A204.1 (cell line): ENCODE measurements around the gene GALR3.

Experiments used
- FAIRE-seq: peaks from 2 replicates; lab custom pipeline; 2012; peaks lifted over from hg19 to GRCh38; lab: Jason Lieb, UNC

GALR3 gene

GRCh38 chr22:37870273-37870672, 47.1 kb downstream of the GALR3 start:
- FAIRE-seq: no peak
